GM19455 (cell line): ENCODE data around the gene WDR18.
A peak's percentile ranks its signal among the peaks of the same experiment; 100 is the strongest.

Experiments
- ATAC-seq: cut with Tn5 transposase; IDR thresholded peaks from one replicate; pipeline ENCODE4 v1.9.1; 2021; ENCODE audit not compliant: unreplicated experiment

WDR18 gene

GRCh38 chr19:984165-984967, at the start of gene WDR18:
Gene WDR18, plus strand, starts transcription at chr19:984345. Its CDS starts 9 bp downstream, at chr19:984354.
- no peak for ATAC-seq

- no peak for ATAC-seq
Observed at GRCh38 chr19:934865-935479, 49.2 kb upstream of the WDR18 start.

GRCh38 chr19:936175-936546, 48.0 kb upstream of the WDR18 start:
- ATAC-seq, result no peak

- ATAC-seq, result no peak
Observed at GRCh38 chr19:937259-937694, 46.9 kb upstream of the WDR18 start.

GRCh38 chr19:938233-938923, 45.8 kb upstream of the WDR18 start:
- no peak for ATAC-seq

GRCh38 chr19:939439-939838, 44.7 kb upstream of the WDR18 start:
- no peak for ATAC-seq

- no peak for ATAC-seq
Observed at GRCh38 chr19:939922-940321, 44.2 kb upstream of the WDR18 start.

GRCh38 chr19:940591-941291, 43.4 kb upstream of the WDR18 start:
- no peak for ATAC-seq

GRCh38 chr19:941292-942132, 42.6 kb upstream of the WDR18 start:
- ATAC-seq, result no peak

GRCh38 chr19:942133-942645, 42.0 kb upstream of the WDR18 start:
- no peak for ATAC-seq

GRCh38 chr19:943551-944170, 40.5 kb upstream of the WDR18 start:
- ATAC-seq, result no peak

- no peak for ATAC-seq
Observed at GRCh38 chr19:944171-944567, 40.0 kb upstream of the WDR18 start.

- ATAC-seq, result no peak
Observed at GRCh38 chr19:944663-945241, 39.4 kb upstream of the WDR18 start.

- no peak for ATAC-seq
Observed at GRCh38 chr19:945401-946252, 38.5 kb upstream of the WDR18 start.

GRCh38 chr19:947090-947706, 36.9 kb upstream of the WDR18 start:
- ATAC-seq, result peak; percentile 18

GRCh38 chr19:947707-948539, 36.2 kb upstream of the WDR18 start:
- ATAC-seq, result peak; percentile 52

- ATAC-seq, result no peak
Observed at GRCh38 chr19:948842-949496, 35.2 kb upstream of the WDR18 start.
